OCI-LY7 (cell line): ENCODE measurements around the gene PIK3CB.

Experiments
- EZH2phosphoT487 ChIP-seq: fragments of 200-600 bp; sonication (generic); IDR thresholded peaks from 2 replicates; pipeline ENCODE4 v1.6.1; 2018; ENCODE audit warnings: low read depth, borderline replicate concordance, mild to moderate bottlenecking, mixed run types, antibody characterized with exemption, low read length, moderate library complexity, mixed read lengths
- TF ChIP-seq, protein P1 (sequence below): fragments of 200-600 bp; sonication (generic); conservative IDR thresholded peaks from 2 replicates; pipeline ENCODE4 v1.5.1; 2014; ENCODE audit warnings: mild to moderate bottlenecking, antibody characterized with exemption, low read length, moderate library complexity, mixed read lengths

DNA sequence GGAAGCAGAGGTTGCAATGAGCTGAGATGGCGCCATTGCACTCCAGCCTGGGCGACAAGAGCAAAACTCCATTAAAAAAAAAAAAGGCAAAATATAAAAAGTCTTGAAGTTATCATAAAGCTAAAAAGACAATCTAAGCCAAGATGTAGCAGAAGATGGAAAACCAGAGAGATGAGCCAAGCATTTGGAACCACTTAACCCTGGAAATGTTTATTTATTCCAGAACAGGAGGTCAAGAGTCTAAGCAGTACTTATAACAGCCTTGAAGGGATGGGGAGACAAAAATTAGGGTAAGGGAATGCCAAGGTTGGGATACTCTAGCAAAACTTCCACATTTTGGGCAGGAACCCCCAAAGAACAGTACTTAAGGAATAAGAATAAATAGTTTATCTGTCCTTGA is 196.1 kb downstream of the PIK3CB start:
- TF ChIP-seq, protein P1, sequence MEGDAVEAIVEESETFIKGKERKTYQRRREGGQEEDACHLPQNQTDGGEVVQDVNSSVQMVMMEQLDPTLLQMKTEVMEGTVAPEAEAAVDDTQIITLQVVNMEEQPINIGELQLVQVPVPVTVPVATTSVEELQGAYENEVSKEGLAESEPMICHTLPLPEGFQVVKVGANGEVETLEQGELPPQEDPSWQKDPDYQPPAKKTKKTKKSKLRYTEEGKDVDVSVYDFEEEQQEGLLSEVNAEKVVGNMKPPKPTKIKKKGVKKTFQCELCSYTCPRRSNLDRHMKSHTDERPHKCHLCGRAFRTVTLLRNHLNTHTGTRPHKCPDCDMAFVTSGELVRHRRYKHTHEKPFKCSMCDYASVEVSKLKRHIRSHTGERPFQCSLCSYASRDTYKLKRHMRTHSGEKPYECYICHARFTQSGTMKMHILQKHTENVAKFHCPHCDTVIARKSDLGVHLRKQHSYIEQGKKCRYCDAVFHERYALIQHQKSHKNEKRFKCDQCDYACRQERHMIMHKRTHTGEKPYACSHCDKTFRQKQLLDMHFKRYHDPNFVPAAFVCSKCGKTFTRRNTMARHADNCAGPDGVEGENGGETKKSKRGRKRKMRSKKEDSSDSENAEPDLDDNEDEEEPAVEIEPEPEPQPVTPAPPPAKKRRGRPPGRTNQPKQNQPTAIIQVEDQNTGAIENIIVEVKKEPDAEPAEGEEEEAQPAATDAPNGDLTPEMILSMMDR = no peak
- no peak for TF ChIP-seq EZH2phosphoT487
